ENCODE measurements around the gene BLOC1S5. TPM values are rescaled to one million over a fixed set of nuclear protein-coding genes. Genes with fewer than 3 reads are reported as not detected.
A peak's percentile ranks its signal among the peaks of the same experiment; 100 is the strongest.

Gene BLOC1S5
- total RNA-seq, 1 donor from 2014 or later = 13.8 TPM

GRCh38 chr6:8069631-8070284, 5.6 kb upstream of the BLOC1S5 start:
- CTCF ChIA-PET = no interaction called here

DNA sequence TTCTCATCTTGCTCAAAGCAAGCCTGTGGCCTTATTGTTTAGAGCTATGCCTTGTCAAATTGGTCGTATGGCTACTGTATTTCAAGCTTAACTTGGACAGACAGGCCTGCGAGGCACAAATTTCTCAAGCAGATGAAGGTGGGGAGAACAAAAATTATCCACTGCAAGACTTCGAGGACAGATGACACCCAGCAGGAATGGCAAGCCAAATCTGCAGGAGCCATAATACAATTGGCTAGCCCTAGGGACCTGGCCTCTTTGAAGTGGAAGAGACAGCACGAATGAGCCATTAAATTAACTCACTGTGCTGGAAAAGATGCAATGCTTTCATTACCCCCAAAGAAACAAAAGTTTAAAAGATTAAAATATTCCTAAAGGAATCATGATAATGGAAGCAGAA, 5.0 kb upstream of the BLOC1S5 start:
- Mint-ChIP-seq H3K27ac (no peak overlapping the region), H3K36me3 (ENCODE audit: low read depth) (no peaks in the 10 kb centered on the region), H3K9me3 (no peaks in the 10 kb centered on the region), H3K4me1 (peaks cover 15% of the 10 kb centered on the region), H3K4me3 (no peak overlapping the region), H3K27me3 (no peaks in the 10 kb centered on the region)
- no peak for TF ChIP-seq CTCF (IDR thresholded peaks at IDR 0.05)
- intact Hi-C loops (cut with micrococcal nuclease) = no loop called here
- DNase-seq (no peak), ATAC-seq (ENCODE audit: low read depth) (no peak)
- ChIA-PET POLR2A (no interaction called here), CTCF (no interaction called here)

More at GRCh38 chr6:8069631-8070284, 5.6 kb upstream of the BLOC1S5 start:
- Mint-ChIP-seq H3K9me3 (no peaks in the 10 kb centered on the region), H3K4me3 (no peak overlapping the region), H3K4me1 (peaks cover 10% of the 10 kb centered on the region), H3K27ac (no peak overlapping the region), H3K36me3 (ENCODE audit: low read depth) (no peaks in the 10 kb centered on the region), H3K27me3 (no peaks in the 10 kb centered on the region)
- DNase-seq = no peak
- TF ChIP-seq CTCF (IDR thresholded peaks at IDR 0.05) = no peak
- POLR2A ChIA-PET = no interaction called here
- no peak for ATAC-seq (ENCODE audit: low read depth)
- intact Hi-C loops (cut with micrococcal nuclease) = no loop called here

DNA sequence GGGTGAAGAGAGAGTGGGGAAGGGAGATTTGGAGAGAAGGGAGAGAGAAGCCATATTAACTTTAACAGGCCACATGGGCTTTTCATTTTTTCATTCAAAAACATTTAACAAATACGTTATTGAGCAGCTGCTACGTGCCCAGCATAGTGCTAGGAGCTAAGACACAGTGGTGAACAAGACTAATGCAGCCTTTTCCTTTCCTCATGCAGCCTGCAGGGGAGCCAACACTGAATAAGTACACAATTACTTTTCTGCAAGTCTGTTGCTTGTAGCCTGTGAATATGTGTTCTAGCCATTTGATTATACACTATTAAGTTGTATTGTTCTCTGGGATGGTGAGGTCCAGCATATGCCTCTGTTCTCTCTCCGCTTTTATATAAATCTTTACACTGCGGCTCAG, 1.9 kb upstream of the BLOC1S5 start:
- Mint-ChIP-seq H3K27ac (no peak overlapping the region), H3K4me3 (no peak overlapping the region), H3K27me3 (no peaks in the 10 kb centered on the region), H3K4me1 (peaks cover 24% of the 10 kb centered on the region), H3K36me3 (ENCODE audit: low read depth) (peaks cover 12% of the 10 kb centered on the region), H3K9me3 (no peaks in the 10 kb centered on the region)
- CTCF ChIA-PET = no interaction called here
- POLR2A ChIA-PET = interaction anchor here (4.0 kb wide), 1 partner anchor 35 kb away, joined by 59 read pairs; the partner anchor contains the start of gene EEF1E1
- ATAC-seq (ENCODE audit: low read depth) (no peak), DNase-seq (no peak)
- TF ChIP-seq CTCF (IDR thresholded peaks at IDR 0.05) = no peak
- intact Hi-C loops (cut with micrococcal nuclease) = no loop called here

- Mint-ChIP-seq H3K4me3 (no peak overlapping the region), H3K27ac (peak overlapping the region; percentile 91), H3K4me1 (peaks cover 24% of the 10 kb centered on the region), H3K9me3 (no peaks in the 10 kb centered on the region), H3K36me3 (ENCODE audit: low read depth) (peaks cover 12% of the 10 kb centered on the region), H3K27me3 (no peaks in the 10 kb centered on the region)
- CTCF ChIA-PET = no interaction called here
- intact Hi-C loops (cut with micrococcal nuclease) = loop anchor here (2.0 kb wide), 5 partner anchors 153 to 1479 kb away; partner anchors contain the start of genes CAGE1, RIOK1, SLC35B3 and TXNDC5
- POLR2A ChIA-PET = interaction anchor here (2.0 to 4.0 kb wide), 2 partner anchors 36 to 676 kb away, joined by 14 to 59 read pairs; partner anchors contain the start of genes CAGE1, EEF1E1 and RIOK1
- no peak for TF ChIP-seq CTCF (IDR thresholded peaks at IDR 0.05)
- ATAC-seq (ENCODE audit: low read depth) = no peak
- DNase-seq = no peak
Observed at GRCh38 chr6:8065519-8065911, 1.3 kb upstream of the BLOC1S5 start.

DNA sequence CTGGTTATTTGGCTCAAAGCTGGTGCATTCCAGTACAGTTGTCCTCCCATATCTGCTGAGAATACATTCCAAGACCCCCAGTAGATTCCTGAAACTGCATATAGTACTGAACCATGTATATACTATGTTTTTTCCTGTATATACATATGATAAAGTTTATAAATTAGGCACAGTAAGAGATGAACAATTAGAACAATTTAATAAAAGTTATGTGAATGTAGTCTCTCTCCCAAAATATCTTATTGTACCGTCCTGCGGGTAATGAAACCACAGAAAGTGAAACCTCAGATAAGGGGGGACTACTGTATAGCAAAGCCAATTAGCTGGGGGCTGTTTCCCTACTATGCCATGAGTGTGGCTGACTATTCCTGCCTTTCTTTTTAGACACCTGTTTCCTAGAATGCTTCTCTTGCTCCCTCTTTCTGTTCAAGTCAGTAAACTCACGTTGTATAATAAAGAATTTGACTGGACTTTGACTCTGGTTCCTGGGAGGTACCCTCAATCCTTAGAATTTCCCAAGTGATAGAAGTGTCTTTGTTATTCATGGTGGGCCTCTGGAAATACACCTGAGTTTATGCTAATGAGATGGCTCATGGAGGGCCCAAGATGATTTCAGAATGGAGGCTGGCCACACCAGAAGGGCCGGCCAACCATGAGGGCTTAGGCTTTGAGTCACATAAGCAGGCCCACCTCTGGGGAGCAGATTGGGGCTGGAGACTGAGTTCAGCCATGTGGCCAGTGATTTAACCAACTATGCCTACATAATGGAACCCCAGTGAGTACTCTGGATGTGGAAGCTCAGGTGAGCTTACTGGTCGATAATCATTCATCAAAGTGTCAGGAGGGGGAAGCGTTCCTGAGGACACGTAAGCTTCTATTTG, 689 bp upstream of the BLOC1S5 start:
- Mint-ChIP-seq H3K27ac (peak overlapping the region; percentile 91), H3K4me3 (peak overlapping the region; percentile 93), H3K27me3 (no peaks in the 10 kb centered on the region), H3K4me1 (peaks cover 24% of the 10 kb centered on the region), H3K9me3 (no peaks in the 10 kb centered on the region), H3K36me3 (ENCODE audit: low read depth) (peaks cover 19% of the 10 kb centered on the region)
- CTCF ChIA-PET = no interaction called here
- DNase-seq = no peak
- intact Hi-C loops (cut with micrococcal nuclease) = loop anchor here (1.0 to 2.0 kb wide), 8 partner anchors 37 to 1478 kb away; partner anchors contain the start of genes CAGE1, EEF1E1, RIOK1 and SLC35B3
- POLR2A ChIA-PET = interaction anchor here (1.0 to 4.0 kb wide), 5 partner anchors 30 to 675 kb away, joined by 3 to 59 read pairs (median 3); partner anchors contain the start of genes CAGE1, EEF1E1, RIOK1 and TXNDC5
- ATAC-seq (ENCODE audit: low read depth) = no peak
- TF ChIP-seq CTCF (IDR thresholded peaks at IDR 0.05) = no peak
